Daoy (cell line): ENCODE measurements around the gene BRF1. TPM values are rescaled to one million over a fixed set of nuclear protein-coding genes. Genes with fewer than 3 reads are reported as not detected.
"Not testable (repeated sequence)": the region's sequence is repeated elsewhere in the genome, so short reads cannot be mapped to it uniquely, and the experiment has no call there.

Experiments
- DNase-seq: peaks from one replicate; pipeline ENCODE4 v3.0.0-alpha.2; 2015; ENCODE audit warnings: low read depth
- total RNA-seq: library from RNA; depleted of rRNA; stranded (reverse); fragments of >200 nt; shearing (Covaris generic); gene quantifications from 2 replicates; pipeline ENCODE4 v1.2.3, GENCODE V29; 2014

Gene BRF1
- total RNA-seq, 1 experiment from 2014 or later = 39.9 TPM

- peak; percentile 37 for DNase-seq
These were observed 14.5 kb upstream of the BRF1 start for GRCh38 chr14:105315211-105315721.

- peak; percentile 93 for DNase-seq
These were observed 13.7 kb upstream of the BRF1 start, which contains the start of gene PACS2 for GRCh38 chr14:105314287-105315200. TSS of gene PACS2 (plus strand) at chr14:105314748. CDS start at chr14:105314919, 171 bp downstream.

DNA sequence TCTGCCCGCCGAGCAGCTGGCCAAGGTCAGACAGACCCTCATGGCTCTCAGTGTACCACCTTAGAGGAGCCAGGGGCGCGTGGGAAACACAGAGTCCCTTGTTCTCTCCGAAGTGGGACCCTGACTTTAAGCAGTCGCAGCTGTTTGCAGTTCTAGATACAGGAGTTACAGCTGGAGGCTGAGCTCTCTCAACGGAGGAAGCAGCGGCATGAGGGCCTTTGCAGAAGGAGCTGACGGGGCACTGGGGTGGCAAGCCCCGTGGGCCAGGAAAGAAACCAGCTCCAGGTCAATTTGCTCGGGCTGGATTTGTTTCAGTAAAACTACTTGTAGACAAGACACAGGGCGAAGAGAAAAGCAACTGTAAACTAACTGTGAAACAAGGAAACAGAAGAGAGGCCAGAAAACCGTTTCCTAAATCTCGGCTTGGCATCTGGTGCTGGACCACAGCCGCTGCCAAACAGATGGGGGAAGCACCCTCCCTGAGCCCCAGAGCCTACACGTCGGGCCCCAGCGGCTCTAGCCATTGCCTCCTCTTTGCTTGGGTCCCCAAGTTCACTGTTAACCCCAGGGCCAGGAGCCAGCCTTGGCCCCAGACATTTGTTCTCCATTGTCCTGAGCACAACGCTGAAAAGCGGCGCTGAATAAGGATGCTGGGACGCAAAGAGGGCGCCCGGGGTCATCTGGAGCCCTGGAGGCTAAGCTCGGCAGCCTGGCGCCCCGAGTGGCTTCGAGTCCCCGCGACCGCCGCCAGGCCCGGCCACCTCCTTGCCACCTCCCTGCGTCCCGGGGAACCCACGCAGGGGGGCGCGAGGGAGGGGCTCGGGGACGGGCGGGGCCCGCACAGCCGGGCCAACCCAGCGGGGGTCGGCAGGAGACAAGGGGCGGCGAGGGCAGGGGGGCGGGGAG lies 12.8 kb upstream of the BRF1 start:
- DNase-seq = no peak

DNA sequence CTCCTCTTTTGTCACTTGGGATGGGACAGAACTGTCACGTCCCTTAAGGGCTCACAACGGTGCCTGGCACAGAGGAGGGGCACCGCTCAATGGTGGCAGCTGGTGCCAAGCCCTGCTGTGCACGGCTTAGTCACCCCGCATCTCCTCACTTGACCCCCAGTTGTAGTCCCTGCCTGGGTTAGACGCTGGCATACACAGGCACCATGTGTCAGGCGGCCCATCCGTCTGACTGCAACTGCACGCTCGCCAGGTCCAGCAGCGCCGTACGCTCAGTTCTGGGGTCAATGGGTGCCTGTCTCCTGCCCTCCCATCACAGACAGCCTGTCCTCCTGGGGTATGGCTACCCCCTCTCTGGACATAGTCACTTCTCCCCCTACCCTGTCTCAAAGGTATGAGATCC lies 12.2 kb upstream of the BRF1 start:
- no peak for DNase-seq

GRCh38 chr14:105311838-105312237 lies 11.0 kb upstream of the BRF1 start:
- DNase-seq = no peak

DNA sequence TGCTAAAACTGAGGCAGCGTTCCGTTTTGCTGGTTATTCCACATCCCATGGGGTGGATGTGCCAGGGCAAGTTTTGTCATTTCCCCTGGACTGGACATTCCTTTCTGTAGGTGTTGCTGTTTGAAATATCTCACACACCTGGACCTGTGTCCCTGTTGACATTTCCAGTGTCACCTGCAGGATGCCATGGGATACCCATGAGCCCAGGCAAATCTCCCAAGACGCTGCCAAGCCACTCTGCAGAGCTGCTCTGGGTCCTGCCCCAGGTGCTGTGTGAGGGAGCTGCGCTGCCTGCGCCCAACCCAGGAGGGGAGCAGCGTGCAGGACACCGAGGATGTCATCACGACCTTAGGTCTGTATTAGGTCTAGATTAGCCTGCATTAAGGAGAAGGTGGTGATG lies 8.6 kb upstream of the BRF1 start:
- no peak for DNase-seq

DNA sequence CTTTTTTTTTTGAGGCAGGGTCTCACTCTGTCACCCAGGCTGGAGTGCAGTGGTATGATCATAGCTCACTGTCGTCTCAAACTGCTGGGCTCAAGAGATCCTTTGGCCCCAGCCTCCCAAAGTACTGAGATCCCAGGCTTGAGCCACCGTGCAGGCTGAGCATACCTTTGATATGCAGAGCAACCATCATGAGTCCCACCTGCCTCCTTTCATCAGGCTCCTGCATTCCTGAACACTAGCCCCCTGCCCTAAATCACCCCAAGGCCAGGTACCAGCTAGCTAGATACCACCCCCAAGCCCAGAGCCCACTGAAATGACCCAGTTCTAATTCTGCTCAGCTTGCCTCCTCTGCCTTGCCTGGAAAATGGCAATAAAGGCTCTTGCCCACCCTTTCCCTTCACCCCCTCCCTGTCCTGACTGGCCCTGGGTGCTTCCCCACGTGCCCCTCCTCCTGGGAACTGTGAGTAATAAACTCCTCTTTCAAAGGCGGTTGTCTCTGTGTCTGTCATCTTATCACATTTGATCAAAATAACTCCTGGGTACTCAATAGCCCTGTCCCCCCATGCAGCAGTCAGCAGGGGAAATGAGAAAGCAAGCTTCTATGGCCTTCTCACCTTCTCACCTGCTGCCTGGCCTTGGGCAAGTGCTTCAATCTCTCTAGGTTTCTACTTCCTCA lies 6.4 kb upstream of the BRF1 start:
- no peak for DNase-seq

DNA sequence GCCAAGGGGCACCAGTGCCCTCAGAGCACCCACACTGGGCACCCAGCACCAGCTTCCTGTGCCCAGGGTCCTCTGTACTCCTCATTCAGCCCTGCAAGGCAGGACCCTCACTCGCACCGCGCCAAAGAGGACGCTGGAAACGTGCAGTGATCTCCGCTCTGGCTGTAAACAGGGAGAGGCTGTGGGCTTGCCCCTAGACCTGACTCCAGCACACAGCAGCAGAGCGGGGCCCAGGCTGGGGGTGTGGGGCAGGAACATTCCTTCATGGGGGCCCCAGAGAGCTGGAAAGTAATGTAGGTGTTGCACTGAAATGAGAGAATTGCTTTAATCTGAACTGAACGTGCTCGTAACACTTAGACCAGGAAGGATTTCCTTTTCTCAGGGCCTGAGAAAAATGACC lies 5.0 kb upstream of the BRF1 start:
- DNase-seq = no peak

DNA sequence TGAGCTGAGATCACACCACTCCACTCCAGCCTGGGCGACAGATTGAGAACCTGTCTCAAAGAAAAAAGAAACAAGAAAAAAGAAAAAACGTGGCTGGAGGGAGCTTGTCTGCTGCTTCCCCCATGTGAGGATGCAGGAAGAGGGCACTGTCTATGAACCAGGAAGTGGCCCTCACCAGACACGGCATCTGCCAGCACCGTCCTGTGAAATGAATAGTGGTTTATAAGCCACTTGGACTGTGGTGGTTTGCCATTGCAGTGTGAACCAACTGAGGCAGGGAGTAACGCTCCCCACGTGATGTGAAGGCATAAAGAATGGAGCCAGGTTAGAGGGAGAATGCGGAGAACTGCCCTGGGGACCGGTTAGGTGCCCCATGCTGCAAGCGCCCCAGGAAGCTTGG lies 4.5 kb upstream of the BRF1 start:
- DNase-seq = no peak

DNA sequence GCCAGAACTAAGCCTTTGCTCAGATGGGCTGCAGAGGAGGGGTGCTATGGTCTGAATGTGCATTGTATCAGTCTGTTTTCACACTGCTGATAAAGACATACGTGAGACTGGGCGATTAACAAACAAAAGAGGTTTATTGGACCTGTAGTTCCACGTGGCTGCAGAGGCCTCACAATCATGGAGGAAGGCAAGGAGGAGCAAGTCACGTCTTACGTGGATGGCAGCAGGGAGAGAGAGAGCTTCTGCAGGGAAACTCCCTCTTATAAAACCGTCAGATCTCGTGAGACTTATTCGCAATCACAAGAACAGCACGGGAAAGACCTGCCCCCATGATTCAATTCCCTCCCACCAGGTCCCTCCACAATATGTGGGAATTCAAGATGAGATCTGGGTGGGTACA lies 3.8 kb upstream of the BRF1 start:
- no peak for DNase-seq

- DNase-seq = no peak
These were observed 3.1 kb upstream of the BRF1 start for GRCh38 chr14:105303949-105304348.

GRCh38 chr14:105301915-105302249 lies 1.1 kb upstream of the BRF1 start:
- DNase-seq = not testable (repeated sequence)

DNA sequence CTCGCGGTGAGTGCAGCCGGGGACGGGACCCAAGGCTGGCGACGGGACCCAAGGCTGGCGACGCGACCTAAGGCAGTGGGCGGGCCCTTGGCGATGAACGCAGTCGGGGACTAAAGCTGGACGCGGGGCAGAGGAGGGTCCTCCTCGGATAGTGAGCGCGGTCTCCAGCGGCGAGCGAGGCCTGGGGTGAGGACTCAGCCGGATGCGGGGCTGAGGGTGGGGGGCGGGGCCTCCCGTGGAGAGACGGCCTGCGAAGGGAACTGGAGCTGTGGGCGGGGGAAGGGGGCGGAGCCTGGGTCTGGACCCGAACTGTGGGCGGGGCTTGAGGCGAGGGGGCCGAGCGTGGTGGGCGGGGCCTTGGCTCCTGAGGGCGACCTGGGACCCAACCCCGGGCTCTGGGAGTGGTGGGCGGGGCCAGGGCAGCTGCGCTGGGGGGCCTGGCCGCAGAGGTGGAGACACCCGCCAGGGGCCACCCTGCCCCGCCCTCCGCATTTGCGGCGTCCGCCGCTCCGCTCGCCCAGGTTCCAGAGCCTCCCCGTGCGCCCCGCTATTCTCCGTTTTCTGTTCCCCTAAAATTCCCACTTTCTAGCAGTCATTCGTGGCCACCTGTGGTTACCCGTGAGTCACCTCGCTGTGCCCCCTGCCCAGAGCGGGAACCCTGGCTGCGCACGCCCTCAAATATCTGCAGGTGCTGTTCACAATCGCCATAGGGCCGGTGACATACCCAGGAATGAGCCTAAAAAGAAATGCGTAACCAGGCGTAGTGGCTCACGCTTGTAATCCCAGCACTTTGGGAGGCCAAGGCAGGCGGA lies 508 bp upstream of the BRF1 start:
- peak; percentile 99 for DNase-seq

- no peak for DNase-seq
These were observed 903 bp downstream of the BRF1 start for GRCh38 chr14:105299654-105300541.

GRCh38 chr14:105297311-105297710 lies 3.5 kb downstream of the BRF1 start:
- not testable (repeated sequence) for DNase-seq

GRCh38 chr14:105294142-105294597 lies 6.6 kb downstream of the BRF1 start:
- DNase-seq = peak; percentile 75

DNA sequence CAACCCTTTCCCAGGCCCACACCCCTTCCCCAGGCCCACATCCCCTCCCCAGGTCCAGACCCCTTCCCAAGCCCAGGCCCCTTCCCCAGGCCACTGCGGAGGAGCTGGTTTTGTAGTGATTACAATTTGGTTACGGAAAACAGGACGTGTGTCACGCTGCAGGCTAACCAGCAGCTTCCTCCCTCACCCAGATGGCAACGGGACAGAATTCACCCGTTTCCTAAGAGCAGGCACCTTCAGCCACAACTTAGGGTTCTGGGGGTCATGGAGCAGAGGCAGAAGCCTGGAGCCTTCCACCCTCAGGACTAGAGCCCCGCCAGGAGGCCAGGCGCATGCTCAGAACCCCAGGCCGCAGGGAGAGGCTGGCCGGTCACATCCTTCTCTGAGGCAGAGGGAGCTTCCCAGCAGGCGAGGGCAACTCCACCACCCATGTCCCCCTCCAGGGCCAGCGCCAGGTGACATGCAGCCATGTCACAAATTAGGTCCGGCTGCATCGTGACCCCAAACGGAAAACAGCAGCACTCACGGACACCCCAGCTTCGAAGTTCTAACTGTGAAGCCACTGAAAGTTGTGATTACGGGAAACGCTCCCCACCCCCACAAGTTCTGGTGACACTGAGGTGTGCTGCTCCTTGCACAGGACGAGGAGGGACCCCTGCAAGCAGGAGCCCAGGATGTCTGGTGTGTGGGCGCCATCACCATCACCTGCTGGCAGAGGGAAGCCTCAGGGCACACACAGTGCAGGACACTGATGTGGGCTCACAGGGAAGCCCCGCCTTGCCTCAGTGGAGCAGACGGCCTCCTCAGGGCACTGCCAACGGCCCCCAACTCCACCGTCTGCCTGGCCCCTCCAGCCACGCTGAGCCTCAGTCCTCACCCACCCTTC lies 7.7 kb downstream of the BRF1 start:
- DNase-seq = no peak

DNA sequence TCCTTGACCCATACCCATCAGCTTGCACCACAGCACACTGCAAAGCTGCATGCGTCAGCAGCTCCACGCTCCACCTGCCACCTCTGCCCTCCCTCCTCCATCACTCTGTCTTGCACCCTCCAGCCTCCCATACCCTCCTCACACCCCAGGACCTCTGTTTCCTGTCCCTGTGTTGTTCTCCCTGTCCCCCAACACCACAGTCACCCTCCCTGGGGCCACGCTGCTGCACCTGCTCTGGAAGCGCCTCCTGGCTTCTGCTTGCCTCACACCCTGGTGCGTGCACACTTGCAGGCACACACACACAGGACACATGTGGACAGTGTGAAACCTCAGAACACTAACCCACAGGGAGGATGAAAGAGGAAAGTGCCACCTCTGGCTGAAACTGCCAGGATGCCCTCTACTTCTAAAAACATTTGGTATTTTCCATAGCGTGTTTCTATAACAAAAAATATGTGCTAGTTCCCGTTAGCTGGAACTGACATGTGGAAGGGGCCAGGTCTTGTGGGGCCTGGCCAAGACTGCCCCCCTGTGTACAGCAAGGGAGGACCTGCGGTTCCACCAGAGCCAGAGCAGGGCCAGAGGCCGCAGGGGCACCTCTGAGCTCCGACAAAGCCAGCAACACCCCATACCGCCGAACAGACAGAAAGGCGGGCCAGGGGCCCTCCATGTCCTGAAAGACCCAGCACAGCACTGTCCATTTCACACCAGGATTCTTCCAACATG lies 10.0 kb downstream of the BRF1 start:
- DNase-seq = no peak
